Bladder microvascular endothelial cell (primary cell): ENCODE data around the gene TVP23B. TPM values are rescaled to one million over a fixed set of nuclear protein-coding genes. Genes with fewer than 3 reads are reported as not detected.

Experiments
- total RNA-seq: library from RNA; depleted of rRNA; stranded (reverse); fragments of >200 nt; gene quantifications from 2 replicates; pipeline ENCODE4 v1.2.3, GENCODE V29; 2014

TVP23B gene
- 30.1 and 65.4 TPM in 2 replicates for total RNA-seq

DNA sequence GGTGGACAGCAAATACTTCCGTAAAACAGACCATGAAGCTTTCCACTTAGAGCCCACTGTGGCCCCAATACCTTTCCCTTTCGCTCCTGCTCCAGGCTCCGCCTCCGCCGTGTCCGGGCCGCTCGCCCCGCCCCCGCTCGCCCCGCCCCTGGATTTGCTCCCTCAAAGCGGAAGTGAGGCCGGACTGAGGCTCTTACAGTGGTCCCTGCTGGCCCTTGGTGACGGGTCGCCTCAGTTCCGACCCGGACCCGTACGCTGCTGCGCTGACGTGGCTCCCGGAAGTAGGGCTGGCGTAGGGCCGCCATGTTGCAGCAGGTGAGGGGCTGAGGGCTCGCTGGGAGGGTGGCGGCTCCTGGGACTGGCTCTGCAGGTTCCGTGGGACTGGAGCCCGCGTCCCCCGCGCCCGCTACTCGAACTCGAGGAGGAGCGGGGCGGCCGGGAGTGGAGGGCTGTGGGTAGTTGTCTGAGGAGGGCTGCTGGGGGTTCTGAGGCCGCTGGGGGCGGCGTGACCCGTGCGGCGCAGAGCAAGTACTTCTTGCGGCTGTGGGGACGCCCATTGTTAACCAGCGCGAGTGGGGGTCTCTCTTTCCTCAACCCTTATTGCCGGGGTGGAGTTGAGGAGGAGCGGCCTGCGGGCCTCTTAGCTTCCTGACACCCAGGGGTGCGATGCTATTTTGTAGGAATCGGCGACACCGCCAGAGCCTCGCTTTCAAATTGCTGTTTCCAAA, at the start of gene TVP23B:
TVP23B (plus strand) TSS at position 193 of the 728 bp plus-strand sequence; CDS start at position 304, 111 bp downstream.

DNA sequence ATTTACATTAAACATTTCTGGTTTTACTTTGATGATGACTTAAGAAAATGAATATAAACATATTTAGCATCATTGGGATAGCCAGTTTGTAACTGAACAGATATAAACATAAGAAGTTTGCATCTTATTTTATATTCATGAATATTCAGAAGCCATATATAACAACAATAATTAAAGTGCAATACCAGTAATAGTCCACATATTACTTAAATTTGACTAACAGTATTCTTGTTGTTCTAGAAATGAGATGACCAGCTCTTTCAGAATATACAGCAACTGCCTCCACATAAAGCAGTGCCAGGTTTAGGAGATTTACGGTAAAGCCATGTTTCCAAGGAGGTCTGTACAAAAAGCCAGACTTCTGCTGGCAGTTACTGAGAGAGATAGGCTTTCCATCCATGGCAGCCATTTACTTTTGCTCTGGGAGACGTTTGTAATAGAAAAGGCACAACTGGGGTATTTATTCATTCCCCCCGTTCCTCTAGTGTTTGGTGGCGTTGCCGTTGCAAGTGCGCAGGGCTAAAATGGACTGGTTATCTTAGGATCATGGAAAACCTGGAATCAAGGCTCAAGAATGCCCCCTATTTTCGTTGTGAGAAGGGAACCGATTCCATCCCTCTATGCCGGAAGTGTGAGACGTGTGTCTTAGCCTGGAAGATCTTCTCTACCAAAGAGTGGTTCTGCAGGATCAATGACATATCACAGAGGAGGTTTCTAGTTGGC, 37.1 kb upstream of the TVP23B start, which contains the start of gene FBXW10:
FBXW10 (plus strand) TSS at position 356 of the 723 bp plus-strand sequence; CDS start at position 547, 191 bp downstream.

Other genes with a start within 250 kb of the TVP23B start
- gene TBC1D28, start 136.8 kb upstream of the TVP23B start, total RNA-seq, result 0.19 TPM in 1 of 2 replicates, not detected in the other
- 1.3 and 2.0 TPM in 2 replicates for gene FOXO3B, start 98.9 kb upstream of the TVP23B start, total RNA-seq
- gene FBXW10, start 37.1 kb upstream of the TVP23B start, total RNA-seq, result 0.06 TPM in 1 of 2 replicates, not detected in the other
- gene PRPSAP2, start 76.9 kb downstream of the TVP23B start, total RNA-seq, result 34.5 and 45.8 TPM in 2 replicates
- gene SLC5A10, start 171.0 kb downstream of the TVP23B start, total RNA-seq, result under 0.01 TPM in 1 of 2 replicates, not detected in the other
- gene FAM83G, start 223.6 kb downstream of the TVP23B start, total RNA-seq, result 4.7 and 13.1 TPM in 2 replicates